ENCODE measurements around the gene IER2.
"Not testable (repeated sequence)": the region's sequence is repeated elsewhere in the genome, so short reads cannot be mapped to it uniquely, and the experiment has no call there.

The IER2 gene

GRCh38 chr19:13133241-13133870 lies 16.9 kb upstream of the IER2 start:
- WGBS: 92% methylated on average over 12 of the region's 12 CpGs
- H3K27ac ChIP-seq (ENCODE audit: low read depth, low read length): no peak overlapping the region

GRCh38 chr19:13134626-13135025 lies 15.6 kb upstream of the IER2 start:
- 95% methylated on average over 3 of the region's 3 CpGs for WGBS
- H3K9me3 ChIP-seq (ENCODE audit: insufficient read depth, low read depth, low read length): no peaks in the 10 kb centered on the region
- no peak overlapping the region for H3K9ac ChIP-seq (ENCODE audit: low read depth, low read length)
- no peak overlapping the region for H3K4me3 ChIP-seq (ENCODE audit: low read length)
- no peaks in the 10 kb centered on the region for H3K27me3 ChIP-seq (ENCODE audit: insufficient read depth, low read length)
- no peaks in the 10 kb centered on the region for H3K4me1 ChIP-seq (ENCODE audit: insufficient read depth, low read length)
- H3K27ac ChIP-seq (ENCODE audit: low read depth, low read length): no peak overlapping the region
- peaks cover 63% of the 10 kb centered on the region for H3K36me3 ChIP-seq (ENCODE audit: insufficient read depth, low read length)

More at GRCh38 chr19:13133241-13133870, 16.9 kb upstream of the IER2 start:
- H3K9ac ChIP-seq (ENCODE audit: low read depth, low read length): no peak overlapping the region
- H3K27me3 ChIP-seq (ENCODE audit: insufficient read depth, low read length): no peaks in the 10 kb centered on the region
- peaks cover 53% of the 10 kb centered on the region for H3K36me3 ChIP-seq (ENCODE audit: insufficient read depth, low read length)
- H3K4me3 ChIP-seq (ENCODE audit: low read length): no peak overlapping the region
- no peaks in the 10 kb centered on the region for H3K9me3 ChIP-seq (ENCODE audit: insufficient read depth, low read depth, low read length)
- H3K4me1 ChIP-seq (ENCODE audit: insufficient read depth, low read length): no peaks in the 10 kb centered on the region

DNA sequence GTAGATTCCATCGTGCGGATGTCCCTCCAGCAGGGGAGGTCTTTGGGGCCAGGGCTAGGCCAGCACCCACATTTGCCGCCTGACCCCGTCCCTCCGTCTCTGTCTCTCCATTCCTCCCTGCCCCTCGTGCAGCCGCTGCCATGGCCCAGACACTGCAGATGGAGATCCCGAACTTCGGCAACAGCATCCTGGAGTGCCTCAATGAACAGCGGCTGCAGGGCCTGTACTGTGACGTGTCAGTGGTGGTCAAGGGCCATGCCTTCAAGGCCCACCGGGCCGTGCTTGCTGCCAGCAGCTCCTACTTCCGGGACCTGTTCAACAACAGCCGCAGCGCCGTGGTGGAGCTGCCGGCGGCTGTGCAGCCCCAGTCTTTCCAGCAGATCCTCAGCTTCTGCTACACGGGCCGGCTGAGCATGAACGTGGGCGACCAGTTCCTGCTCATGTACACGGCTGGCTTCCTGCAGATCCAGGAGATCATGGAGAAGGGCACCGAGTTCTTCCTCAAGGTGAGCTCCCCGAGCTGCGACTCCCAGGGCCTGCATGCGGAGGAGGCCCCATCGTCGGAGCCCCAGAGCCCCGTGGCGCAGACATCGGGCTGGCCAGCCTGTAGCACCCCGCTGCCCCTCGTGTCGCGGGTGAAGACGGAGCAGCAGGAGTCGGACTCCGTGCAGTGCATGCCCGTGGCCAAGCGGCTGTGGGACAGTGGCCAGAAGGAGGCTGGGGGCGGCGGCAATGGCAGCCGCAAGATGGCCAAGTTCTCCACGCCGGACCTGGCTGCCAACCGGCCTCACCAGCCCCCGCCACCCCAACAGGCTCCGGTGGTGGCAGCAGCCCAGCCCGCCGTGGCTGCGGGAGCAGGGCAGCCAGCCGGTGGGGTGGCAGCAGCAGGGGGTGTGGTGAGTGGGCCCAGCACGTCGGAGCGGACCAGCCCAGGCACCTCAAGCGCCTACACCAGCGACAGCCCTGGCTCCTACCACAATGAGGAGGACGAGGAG lies 14.8 kb upstream of the IER2 start:
- Histone ChIP-seq H3K9ac (ENCODE audit: low read depth, low read length) (no peak overlapping the region), H3K4me1 (ENCODE audit: insufficient read depth, low read length) (no peaks in the 10 kb centered on the region), H3K27ac (ENCODE audit: low read depth, low read length) (no peak overlapping the region), H3K9me3 (ENCODE audit: insufficient read depth, low read depth, low read length) (no peaks in the 10 kb centered on the region), H3K27me3 (ENCODE audit: insufficient read depth, low read length) (no peaks in the 10 kb centered on the region), H3K4me3 (ENCODE audit: low read length) (no peak overlapping the region), H3K36me3 (ENCODE audit: insufficient read depth, low read length) (peaks cover 63% of the 10 kb centered on the region)
- WGBS: 97% methylated on average over 60 of the region's 60 CpGs

- Histone ChIP-seq H3K9ac (ENCODE audit: low read depth, low read length) (no peak overlapping the region), H3K36me3 (ENCODE audit: insufficient read depth, low read length) (peaks cover 63% of the 10 kb centered on the region), H3K4me1 (ENCODE audit: insufficient read depth, low read length) (no peaks in the 10 kb centered on the region), H3K4me3 (ENCODE audit: low read length) (no peak overlapping the region), H3K27me3 (ENCODE audit: insufficient read depth, low read length) (no peaks in the 10 kb centered on the region), H3K9me3 (ENCODE audit: insufficient read depth, low read depth, low read length) (no peaks in the 10 kb centered on the region), H3K27ac (ENCODE audit: low read depth, low read length) (no peak overlapping the region)
- WGBS: 95% methylated on average over 28 of the region's 28 CpGs
Observed at GRCh38 chr19:13137290-13137794, 12.9 kb upstream of the IER2 start.

- Histone ChIP-seq H3K4me3 (ENCODE audit: low read length) (no peak overlapping the region), H3K27ac (ENCODE audit: low read depth, low read length) (no peak overlapping the region), H3K9ac (ENCODE audit: low read depth, low read length) (no peak overlapping the region), H3K4me1 (ENCODE audit: insufficient read depth, low read length) (no peaks in the 10 kb centered on the region), H3K36me3 (ENCODE audit: insufficient read depth, low read length) (peaks cover 59% of the 10 kb centered on the region), H3K9me3 (ENCODE audit: insufficient read depth, low read depth, low read length) (no peaks in the 10 kb centered on the region), H3K27me3 (ENCODE audit: insufficient read depth, low read length) (no peaks in the 10 kb centered on the region)
- 94% methylated on average over 40 of the region's 40 CpGs for WGBS
Observed at GRCh38 chr19:13138171-13138915, 11.9 kb upstream of the IER2 start.

DNA sequence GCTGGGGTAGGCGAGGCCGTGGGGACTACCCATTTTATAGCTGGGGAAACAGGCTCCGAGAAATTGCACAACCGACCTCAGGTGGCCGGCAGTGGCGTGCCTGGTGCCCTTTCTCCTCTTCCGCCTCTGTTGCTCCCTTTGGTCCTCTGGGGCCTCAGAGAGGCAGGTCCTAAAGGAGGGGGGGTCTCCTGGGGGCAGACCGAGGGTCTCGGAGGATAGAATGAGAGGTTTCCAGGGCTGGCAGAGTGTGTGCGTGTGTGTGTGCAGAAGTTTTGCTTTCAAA lies 11.4 kb upstream of the IER2 start:
- no peak overlapping the region for H3K27ac ChIP-seq (ENCODE audit: low read depth, low read length)
- WGBS: 88% methylated on average over 10 of the region's 10 CpGs

GRCh38 chr19:13139633-13140311 lies 10.4 kb upstream of the IER2 start:
- H3K27ac ChIP-seq (ENCODE audit: low read depth, low read length): no peak overlapping the region
- no peak overlapping the region for H3K4me3 ChIP-seq (ENCODE audit: low read length)
- no peaks in the 10 kb centered on the region for H3K27me3 ChIP-seq (ENCODE audit: insufficient read depth, low read length)
- H3K9ac ChIP-seq (ENCODE audit: low read depth, low read length): no peak overlapping the region
- peaks cover 57% of the 10 kb centered on the region for H3K36me3 ChIP-seq (ENCODE audit: insufficient read depth, low read length)
- WGBS: 93% methylated on average over 9 of the region's 11 CpGs
- no peaks in the 10 kb centered on the region for H3K9me3 ChIP-seq (ENCODE audit: insufficient read depth, low read depth, low read length)
- H3K4me1 ChIP-seq (ENCODE audit: insufficient read depth, low read length): no peaks in the 10 kb centered on the region

More for the DNA sequence above, 11.4 kb upstream of the IER2 start:
- Histone ChIP-seq H3K4me1 (ENCODE audit: insufficient read depth, low read length) (no peaks in the 10 kb centered on the region), H3K27me3 (ENCODE audit: insufficient read depth, low read length) (no peaks in the 10 kb centered on the region), H3K4me3 (ENCODE audit: low read length) (no peak overlapping the region), H3K9me3 (ENCODE audit: insufficient read depth, low read depth, low read length) (no peaks in the 10 kb centered on the region), H3K36me3 (ENCODE audit: insufficient read depth, low read length) (peaks cover 56% of the 10 kb centered on the region), H3K9ac (ENCODE audit: low read depth, low read length) (no peak overlapping the region)

DNA sequence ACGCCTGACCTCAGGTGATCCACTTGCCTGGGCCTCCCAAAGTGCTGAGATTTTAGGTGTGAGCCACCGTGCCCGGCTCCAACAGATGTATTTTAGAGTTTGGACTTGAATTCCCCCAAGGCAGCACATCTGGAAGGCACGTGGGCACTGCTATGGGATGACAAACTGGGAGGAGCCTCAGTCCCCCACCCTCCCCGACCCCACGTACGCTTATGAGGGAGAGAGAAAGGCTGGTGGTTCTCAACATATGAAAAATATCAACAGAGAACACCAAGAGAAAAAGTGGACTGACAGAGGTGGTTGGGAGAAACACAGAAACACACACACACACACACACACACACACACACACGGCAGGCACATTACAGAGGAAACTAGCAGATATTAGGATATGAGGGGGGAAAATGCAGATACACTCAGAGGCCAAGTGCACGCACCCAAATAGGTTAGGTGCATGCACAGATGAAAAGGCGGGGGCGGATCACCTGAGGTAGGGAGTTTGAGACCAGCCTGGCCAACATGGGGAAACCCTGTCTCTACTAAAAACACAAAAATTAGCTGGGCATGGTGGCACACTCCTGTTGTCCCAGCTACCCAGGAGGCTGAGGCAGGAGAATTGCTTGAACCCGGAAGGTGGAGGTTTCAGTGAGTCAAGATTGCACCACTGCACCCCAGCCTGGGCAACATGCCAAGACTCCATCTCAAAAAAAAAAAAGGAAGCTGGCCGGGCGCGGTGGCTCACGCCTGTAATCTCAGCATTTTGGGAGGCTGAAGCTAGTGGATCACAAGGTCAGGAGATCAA lies 3.2 kb upstream of the IER2 start:
- WGBS: 95% methylated on average over 13 of the region's 16 CpGs
- Histone ChIP-seq H3K4me1 (ENCODE audit: insufficient read depth, low read length) (no peaks in the 10 kb centered on the region), H3K27ac (ENCODE audit: low read depth, low read length) (no peak overlapping the region), H3K9ac (ENCODE audit: low read depth, low read length) (no peak overlapping the region), H3K27me3 (ENCODE audit: insufficient read depth, low read length) (no peaks in the 10 kb centered on the region), H3K36me3 (ENCODE audit: insufficient read depth, low read length) (peaks cover 15% of the 10 kb centered on the region), H3K4me3 (ENCODE audit: low read length) (no peak overlapping the region), H3K9me3 (ENCODE audit: insufficient read depth, low read depth, low read length) (no peaks in the 10 kb centered on the region)

GRCh38 chr19:13149173-13149627 lies 1.0 kb upstream of the IER2 start:
- Histone ChIP-seq H3K9ac (ENCODE audit: low read depth, low read length) (peak overlapping the region; percentile 64), H3K4me3 (ENCODE audit: low read length) (peak overlapping the region; percentile 82), H3K36me3 (ENCODE audit: insufficient read depth, low read length) (peaks cover 11% of the 10 kb centered on the region)
- H3K27me3 ChIP-seq (ENCODE audit: insufficient read depth, low read length); H3K27ac ChIP-seq (ENCODE audit: low read depth, low read length); H3K4me1 ChIP-seq (ENCODE audit: insufficient read depth, low read length); H3K9me3 ChIP-seq (ENCODE audit: insufficient read depth, low read depth, low read length): not testable (repeated sequence)
- WGBS: 59% methylated on average over 15 of the region's 17 CpGs

GRCh38 chr19:13149628-13150186 lies 504 bp upstream of the IER2 start:
- H3K36me3 ChIP-seq (ENCODE audit: insufficient read depth, low read length): peaks cover 9% of the 10 kb centered on the region
- no peaks in the 10 kb centered on the region for H3K9me3 ChIP-seq (ENCODE audit: insufficient read depth, low read depth, low read length)
- 1% methylated on average over 46 of the region's 46 CpGs for WGBS
- H3K9ac ChIP-seq (ENCODE audit: low read depth, low read length): peak overlapping the region; percentile 64
- H3K27ac ChIP-seq (ENCODE audit: low read depth, low read length): no peak overlapping the region; the same call in 1 of the 2 replicates
- H3K4me3 ChIP-seq (ENCODE audit: low read length): peak overlapping the region; percentile 82
- no peaks in the 10 kb centered on the region for H3K4me1 ChIP-seq (ENCODE audit: insufficient read depth, low read length)
- no peaks in the 10 kb centered on the region for H3K27me3 ChIP-seq (ENCODE audit: insufficient read depth, low read length)
